K562 (cell line): ENCODE data around the gene GRIK5. TPM values are rescaled to one million over a fixed set of nuclear protein-coding genes. Genes with fewer than 3 reads are reported as not detected.

Experiments
- ATF6 ChIP-seq: sonication (generic); formaldehyde crosslinking; IDR thresholded peaks from 2 replicates; pipeline ENCODE4 v1.4.0; 2020; ENCODE audit warnings: mild to moderate bottlenecking, missing genetic modification reagents
- GABPB1 ChIP-seq: sonication (generic); formaldehyde crosslinking; IDR thresholded peaks from 2 replicates; pipeline ENCODE4 v1.8.0; 2022; ENCODE audit warnings: mild to moderate bottlenecking, missing genetic modification reagents
- HDAC3 ChIP-seq: fragments of 450-650 bp; IDR thresholded peaks from 2 replicates; pipeline ENCODE4 v1.6.1; 2018; ENCODE audit warnings: borderline replicate concordance, mild to moderate bottlenecking, moderate library complexity; ENCODE audit not compliant: partially characterized antibody
- HSF4 ChIP-seq: fragments of 250-450 bp; sonication (Bioruptor Pico); IDR thresholded peaks from 2 replicates; pipeline ENCODE4 v2.1.2; 2022; ENCODE audit warnings: mild to moderate bottlenecking, moderate library complexity, borderline replicate concordance
- ILK ChIP-seq: fragments of 450-650 bp; IDR thresholded peaks from 2 replicates; pipeline ENCODE4 v1.6.1; 2016; ENCODE audit warnings: missing genetic modification characterization, low read depth, mild to moderate bottlenecking, missing compliant biosample characterization, moderate library complexity, borderline replicate concordance
- KHSRP ChIP-seq: fragments of 450-650 bp; IDR thresholded peaks from 2 replicates; pipeline ENCODE4 v1.6.1; 2017
- MCM3 ChIP-seq: fragments of 450-650 bp; IDR thresholded peaks from 2 replicates; pipeline ENCODE4 v1.6.1; 2016
- MLLT1 ChIP-seq, 2 experiments: fragments of 450-650 bp; IDR thresholded peaks; 2 replicates each; pipeline ENCODE4 v1.6.1; 2016
- MTA3 ChIP-seq: fragments of 450-650 bp; formaldehyde crosslinking; IDR thresholded peaks from 2 replicates; pipeline ENCODE4 v1.6.1; 2017; ENCODE audit warnings: mild to moderate bottlenecking, borderline replicate concordance
- RBM39 ChIP-seq: fragments of 200-400 bp; formaldehyde crosslinking; optimal IDR thresholded peaks from 2 replicates; pipeline ENCODE3; 2018; ENCODE audit warnings: low read depth, low read length
- RFX5 ChIP-seq: IDR thresholded peaks from 2 replicates; pipeline ENCODE4 v1.6.1; 2011; ENCODE audit warnings: low read depth, mild to moderate bottlenecking, improper control_type of control experiment, low read length
- polyA plus RNA-seq, 8 experiments: library from polyadenylated mRNA; depleted of rRNA in 4 of 8; stranded (reverse) in 5 of 8; unstranded in 3 of 8; fragments of >200 nt; fragmentation: Nextera tagmentation in 2 of 8; fragmentation: Illumina TruSeq in 1 of 8; extraction: Ambion mirVana in 2 of 8; extraction: Trizol in 1 of 8; gene quantifications; 2 replicates each; pipeline versions ENCODE4 v1.2.1 to v1.2.3, GENCODE V29; 2011 to 2014; ENCODE audit warnings: inconsistent platforms in 1 of 8, missing spikeins in 1 of 8
- total RNA-seq, 7 experiments: library from RNA; depleted of rRNA in 6 of 7; stranded (reverse); fragments of >200 nt in 6 of 7; fragmentation: Illumina TruSeq in 2 of 7; extraction: Trizol in 2 of 7; gene quantifications; 2 replicates each; pipeline versions ENCODE4 v1.2.1 to v1.2.3, GENCODE V29; 2011 to 2021; ENCODE audit warnings: low replicate concordance in 1 of 7
- TF ChIP-seq, protein P1 (sequence below), 2 experiments: fragments of 450-650 bp in 1 of 2; sonication (generic) in 1 of 2; formaldehyde crosslinking in 1 of 2; IDR thresholded peaks; 2 replicates each; pipeline versions ENCODE4 v1.7.1 to v1.9.0; 2016 to 2022; ENCODE audit warnings: inconsistent platforms in 1 of 2, mild to moderate bottlenecking in 1 of 2, missing genetic modification reagents in 1 of 2
- TF ChIP-seq, protein P2 (sequence below): sonication (generic); formaldehyde crosslinking; IDR thresholded peaks from 2 replicates; pipeline ENCODE4 v1.8.0; 2023; ENCODE audit warnings: mild to moderate bottlenecking, missing genetic modification reagents

Gene GRIK5
- total and polyA plus RNA-seq, 9 of the 15 experiments (the other 6 are each of a cell fraction or from before 2014, with no cell fraction given): 0.04 to 0.55 (median 0.27) TPM; not detected in 2

GRCh38 chr19:42075616-42076379 is 5.8 kb upstream of the GRIK5 start, which contains the start of gene ZNF574 (continued):
- TF ChIP-seq, protein P1, sequence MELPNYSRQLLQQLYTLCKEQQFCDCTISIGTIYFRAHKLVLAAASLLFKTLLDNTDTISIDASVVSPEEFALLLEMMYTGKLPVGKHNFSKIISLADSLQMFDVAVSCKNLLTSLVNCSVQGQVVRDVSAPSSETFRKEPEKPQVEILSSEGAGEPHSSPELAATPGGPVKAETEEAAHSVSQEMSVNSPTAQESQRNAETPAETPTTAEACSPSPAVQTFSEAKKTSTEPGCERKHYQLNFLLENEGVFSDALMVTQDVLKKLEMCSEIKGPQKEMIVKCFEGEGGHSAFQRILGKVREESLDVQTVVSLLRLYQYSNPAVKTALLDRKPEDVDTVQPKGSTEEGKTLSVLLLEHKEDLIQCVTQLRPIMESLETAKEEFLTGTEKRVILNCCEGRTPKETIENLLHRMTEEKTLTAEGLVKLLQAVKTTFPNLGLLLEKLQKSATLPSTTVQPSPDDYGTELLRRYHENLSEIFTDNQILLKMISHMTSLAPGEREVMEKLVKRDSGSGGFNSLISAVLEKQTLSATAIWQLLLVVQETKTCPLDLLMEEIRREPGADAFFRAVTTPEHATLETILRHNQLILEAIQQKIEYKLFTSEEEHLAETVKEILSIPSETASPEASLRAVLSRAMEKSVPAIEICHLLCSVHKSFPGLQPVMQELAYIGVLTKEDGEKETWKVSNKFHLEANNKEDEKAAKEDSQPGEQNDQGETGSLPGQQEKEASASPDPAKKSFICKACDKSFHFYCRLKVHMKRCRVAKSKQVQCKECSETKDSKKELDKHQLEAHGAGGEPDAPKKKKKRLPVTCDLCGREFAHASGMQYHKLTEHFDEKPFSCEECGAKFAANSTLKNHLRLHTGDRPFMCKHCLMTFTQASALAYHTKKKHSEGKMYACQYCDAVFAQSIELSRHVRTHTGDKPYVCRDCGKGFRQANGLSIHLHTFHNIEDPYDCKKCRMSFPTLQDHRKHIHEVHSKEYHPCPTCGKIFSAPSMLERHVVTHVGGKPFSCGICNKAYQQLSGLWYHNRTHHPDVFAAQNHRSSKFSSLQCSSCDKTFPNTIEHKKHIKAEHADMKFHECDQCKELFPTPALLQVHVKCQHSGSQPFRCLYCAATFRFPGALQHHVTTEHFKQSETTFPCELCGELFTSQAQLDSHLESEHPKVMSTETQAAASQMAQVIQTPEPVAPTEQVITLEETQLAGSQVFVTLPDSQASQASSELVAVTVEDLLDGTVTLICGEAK (IDR thresholded peaks at IDR 0.05): no peak
- TF ChIP-seq, protein P1 (CRISPR knock-in tag; IDR thresholded peaks at IDR 0.05): no peak
- no peak for TF ChIP-seq MCM3
- no peak for TF ChIP-seq KHSRP
- TF ChIP-seq HSF4: no peak
- TF ChIP-seq MTA3: peak; percentile 87
- TF ChIP-seq RFX5: no peak
- TF ChIP-seq ATF6 (CRISPR knock-in tag): no peak
- no peak for TF ChIP-seq RBM39
- peak in 1 of 2 experiments; percentile 95; a peak in 3 of 4 replicates for TF ChIP-seq MLLT1 (IDR thresholded peaks at IDR 0.05)
- TF ChIP-seq GABPB1: no peak
- TF ChIP-seq ILK (tag): no peak
- TF ChIP-seq, protein P2, sequence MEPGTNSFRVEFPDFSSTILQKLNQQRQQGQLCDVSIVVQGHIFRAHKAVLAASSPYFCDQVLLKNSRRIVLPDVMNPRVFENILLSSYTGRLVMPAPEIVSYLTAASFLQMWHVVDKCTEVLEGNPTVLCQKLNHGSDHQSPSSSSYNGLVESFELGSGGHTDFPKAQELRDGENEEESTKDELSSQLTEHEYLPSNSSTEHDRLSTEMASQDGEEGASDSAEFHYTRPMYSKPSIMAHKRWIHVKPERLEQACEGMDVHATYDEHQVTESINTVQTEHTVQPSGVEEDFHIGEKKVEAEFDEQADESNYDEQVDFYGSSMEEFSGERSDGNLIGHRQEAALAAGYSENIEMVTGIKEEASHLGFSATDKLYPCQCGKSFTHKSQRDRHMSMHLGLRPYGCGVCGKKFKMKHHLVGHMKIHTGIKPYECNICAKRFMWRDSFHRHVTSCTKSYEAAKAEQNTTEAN (CRISPR knock-in tag): no peak
- TF ChIP-seq HDAC3: no peak
